Left hindlimb (tissue), 1 donor: ENCODE measurements around the gene C19orf25.
"Not testable (repeated sequence)": the region's sequence is repeated elsewhere in the genome, so short reads cannot be mapped to it uniquely, and the experiment has no call there.

Experiments
- DNase-seq: peaks from one replicate; pipeline ENCODE4 v3.0.0-alpha.2; 2018

The C19orf25 gene

DNA sequence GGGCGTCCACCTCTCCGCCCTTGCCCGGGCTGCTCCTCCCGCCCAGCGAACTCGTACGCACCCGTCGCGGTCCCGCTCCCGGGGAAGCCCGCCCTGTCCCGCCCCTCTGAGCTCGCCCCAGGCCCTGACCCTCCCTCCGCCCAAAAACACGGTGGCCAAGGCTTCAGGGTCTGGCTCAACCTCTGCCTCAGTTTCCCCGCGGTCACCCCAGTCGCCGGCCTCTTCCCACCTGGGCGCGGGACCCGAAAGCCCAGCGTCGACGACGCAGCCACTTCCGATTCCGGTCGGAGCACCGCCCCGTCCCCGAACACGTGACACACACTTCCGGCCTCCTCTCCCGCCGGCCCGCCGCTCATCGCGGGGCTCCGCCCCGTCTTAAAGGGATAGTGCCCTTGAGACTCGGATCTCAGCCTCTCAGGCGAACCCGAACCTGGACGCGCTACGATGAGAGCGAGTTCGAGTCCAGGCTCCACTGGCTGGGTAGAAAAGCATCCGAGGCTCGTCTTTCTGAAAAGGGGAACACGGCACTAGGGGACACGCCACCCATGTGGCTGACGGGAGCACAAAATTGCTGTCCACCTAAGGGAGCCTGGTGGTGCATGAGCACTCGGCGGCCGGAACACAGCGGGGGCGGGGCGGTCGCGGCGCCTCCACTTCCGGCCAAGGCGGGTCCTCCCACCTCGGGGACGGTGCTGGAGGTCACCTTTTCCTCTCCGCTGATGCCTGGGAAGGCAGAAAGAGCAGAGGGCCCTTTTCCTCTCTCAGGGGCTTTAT lies at the start of gene C19orf25:
Gene C19orf25 (minus strand): TSS at position 282 of the 774 bp plus-strand sequence. CDS start 312 bp downstream, outside the sequence.
- DNase-seq = peak; percentile 93

DNA sequence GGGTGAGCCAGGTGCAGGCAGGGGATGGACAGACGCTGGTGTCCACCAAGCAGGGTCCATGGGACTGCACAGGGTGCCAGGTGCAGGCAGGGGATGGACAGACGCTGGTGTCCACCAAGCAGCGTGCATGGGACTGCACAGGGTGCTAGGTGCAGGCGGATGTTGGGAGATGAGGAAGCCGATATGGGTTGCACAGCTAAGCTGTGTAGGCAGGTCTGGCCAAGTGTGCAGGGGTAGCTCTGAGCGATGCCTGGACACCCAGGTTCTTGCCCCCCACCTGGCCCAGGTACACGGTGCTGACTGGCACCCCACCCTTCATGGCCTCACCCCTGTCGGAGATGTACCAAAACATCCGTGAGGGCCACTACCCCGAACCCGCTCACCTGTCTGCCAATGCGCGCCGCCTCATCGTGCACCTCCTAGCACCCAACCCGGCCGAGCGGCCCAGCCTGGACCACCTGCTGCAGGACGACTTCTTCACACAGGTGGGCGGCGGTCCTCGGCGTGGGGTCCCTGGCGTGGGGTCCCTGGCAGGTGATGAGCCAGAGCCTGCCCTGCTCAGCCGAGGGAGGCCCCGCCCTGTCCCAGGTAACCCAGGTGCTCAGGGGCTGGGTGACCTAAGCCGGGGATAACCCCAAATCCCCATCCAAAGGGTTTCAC lies 48.8 kb upstream of the C19orf25 start:
- DNase-seq = no peak

DNA sequence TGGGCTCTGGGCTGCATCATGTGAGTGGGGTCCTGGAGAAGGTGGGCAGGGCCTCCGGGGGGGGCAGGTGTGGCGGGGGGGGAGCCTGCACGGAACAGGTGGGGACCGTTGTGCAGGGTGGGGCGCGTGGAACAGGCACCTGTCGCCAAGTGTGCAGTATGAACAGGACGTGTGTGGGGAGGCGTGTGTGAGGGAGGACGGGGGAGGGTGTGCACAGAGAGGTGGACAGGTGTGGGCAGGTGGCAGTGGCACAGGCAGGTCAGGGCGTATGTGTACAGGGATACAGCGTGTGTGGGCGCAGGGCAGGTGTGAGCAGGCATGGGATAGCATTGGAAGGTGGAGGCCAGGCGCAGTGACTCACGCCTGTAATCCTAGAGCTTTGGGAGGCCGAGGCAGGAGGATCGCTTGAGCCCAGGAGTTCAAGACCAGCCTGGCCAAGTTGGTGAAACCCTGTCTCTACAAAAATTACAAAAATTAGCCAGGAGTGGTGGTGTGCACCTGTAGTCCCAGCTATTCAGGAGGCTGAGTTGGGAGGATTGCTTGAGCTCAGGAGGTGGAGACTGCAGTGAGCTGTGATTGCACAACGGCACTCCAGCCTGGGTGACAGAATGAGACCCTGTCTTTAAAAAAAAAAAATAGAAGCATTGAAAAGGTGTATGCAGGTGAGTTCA lies 48.1 kb upstream of the C19orf25 start:
- DNase-seq = no peak

DNA sequence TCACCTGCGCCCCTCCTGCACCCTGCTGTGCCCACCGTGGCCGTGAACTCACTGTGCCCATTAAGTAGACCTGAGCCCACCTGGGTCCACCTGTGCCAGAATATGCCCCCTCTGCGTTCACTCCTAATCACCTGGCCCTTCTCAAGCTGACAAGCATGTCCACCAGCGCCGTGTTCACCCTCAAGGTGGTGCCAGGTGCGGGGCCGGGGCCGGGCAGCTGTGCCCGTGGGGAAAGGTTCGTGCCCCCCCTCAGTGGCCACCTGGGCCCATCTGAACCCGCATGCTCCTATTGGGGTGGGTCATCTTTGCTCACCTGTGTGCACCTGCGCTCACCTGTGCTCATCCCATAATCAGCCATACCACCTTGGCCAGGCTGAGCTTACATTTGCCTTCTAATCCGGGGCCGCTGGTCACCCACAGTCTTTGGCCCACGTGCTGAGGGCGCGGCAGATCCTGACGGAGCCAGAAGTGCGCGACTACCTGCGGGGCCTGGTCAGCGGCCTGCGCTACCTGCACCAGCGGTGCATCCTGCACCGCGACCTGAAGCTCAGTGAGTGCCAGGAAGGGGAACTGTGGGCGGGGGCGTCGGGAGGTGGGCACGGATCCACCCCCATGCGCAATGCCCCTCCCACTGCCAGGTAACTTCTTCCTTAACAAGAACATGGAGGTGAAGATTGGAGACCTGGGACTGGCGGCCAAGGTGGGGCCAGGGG lies 47.2 kb upstream of the C19orf25 start:
- no peak for DNase-seq

DNA sequence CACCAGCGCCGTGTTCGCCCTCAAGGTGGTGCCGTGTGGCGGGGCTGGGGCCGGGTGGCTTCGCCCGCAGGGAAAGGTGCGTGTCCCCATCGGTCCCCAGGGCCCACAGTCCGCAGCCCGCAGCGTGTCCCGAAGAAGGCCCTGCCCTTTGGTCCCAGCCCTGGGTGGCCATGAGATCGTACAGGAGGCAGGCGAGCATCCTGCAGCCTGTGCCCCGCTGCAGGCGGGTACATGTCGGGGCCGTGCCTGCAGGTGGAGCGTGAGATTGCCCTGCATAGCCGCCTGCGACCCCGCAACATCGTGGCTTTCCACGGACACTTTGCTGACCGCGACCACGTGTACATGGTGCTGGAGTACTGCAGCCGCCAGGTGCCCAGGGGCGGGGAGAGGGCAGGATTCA lies 46.3 kb upstream of the C19orf25 start:
- no peak for DNase-seq

DNA sequence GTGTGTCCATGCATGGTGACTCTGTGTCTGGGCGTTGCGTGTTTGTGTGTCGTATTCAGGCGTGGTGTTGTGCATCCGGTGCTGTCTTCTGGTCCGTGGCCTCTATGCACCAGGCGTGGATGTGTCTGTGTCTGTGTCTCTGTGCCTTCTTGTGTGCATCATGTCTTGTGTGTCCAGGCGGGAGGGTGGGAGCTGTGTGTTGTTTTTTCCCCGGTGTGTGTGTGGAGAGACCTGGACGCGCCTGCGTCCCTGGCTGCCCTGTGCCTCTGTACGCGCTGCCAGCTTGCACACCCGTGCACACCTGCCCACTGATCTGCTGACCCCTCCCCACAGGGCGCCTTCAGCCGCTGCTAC lies 45.9 kb upstream of the C19orf25 start:
- no peak for DNase-seq

DNA sequence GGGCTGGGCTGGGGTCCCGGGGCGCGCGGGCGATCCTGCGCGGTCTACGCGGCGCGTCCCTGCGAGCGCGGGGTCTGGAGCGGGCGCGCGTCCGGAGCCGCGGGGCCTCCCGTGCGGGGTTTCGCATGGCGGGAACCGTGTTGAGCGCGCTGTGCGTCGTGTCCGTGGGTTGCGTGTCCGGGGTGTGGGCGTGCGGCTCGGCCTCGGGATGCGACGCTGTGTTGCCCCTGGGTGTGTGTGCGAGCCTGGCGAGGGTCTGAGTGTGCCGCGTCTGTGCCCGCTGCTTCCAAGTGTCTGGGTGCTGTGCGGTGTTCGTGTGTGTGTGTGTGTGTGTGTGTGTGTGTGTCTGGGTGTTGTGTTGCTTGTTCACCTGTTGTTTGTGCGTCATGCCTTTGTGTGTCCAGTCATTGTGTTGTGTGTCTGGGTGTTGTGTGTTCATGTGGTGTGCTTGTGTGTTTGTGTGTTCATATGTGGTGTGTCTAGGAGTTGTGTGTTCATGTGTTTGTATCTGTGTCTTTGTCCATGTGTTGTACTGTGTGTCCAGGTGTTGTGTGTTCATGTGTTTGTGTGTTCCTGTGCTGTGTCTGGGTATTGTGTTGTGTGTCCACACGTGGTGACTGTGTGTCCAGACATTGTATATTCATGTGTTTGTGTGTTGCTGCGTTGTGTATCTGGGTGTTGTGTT lies 45.4 kb upstream of the C19orf25 start:
- DNase-seq = no peak

DNA sequence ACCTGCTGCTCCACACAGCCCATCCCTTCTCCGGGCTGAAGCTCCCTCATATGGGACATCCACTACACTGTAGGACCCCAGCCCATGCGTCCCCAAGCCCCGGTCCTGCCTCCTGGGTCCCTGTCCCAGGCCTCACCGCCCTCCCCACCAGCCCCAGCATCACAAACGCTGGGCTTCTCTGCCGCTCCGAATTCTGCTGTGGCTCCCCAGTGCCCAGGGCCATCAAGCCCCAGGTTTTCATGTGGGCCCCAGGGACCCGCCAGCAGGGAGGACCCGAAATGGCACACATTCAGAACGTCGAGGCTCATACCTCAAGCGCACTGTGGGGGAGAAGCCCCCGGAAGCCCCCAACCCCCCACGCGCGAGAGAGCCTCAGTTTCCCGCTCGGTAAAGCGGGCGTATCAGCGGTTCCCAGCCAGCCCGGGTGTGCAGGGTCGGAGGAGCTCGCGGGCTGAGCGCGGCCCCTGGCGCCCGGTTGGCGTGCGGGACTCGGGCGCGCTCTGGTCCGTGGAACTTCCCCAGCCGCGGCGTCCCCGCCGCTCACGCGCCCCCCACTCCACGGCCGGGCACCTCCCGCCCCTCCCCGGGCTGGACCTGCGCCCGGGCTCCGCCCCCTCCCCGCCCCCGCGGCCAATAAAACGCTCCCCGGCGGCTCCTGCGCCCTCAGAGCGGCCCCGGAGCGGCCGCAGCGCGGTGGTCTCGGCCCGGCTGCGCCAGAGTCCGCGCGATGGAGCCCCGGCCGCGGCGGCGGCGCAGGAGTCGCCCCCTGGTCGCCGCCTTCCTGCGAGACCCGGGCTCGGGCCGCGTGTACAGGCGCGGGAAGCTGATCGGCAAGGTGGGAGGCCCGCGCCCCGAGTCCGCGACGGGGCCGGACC lies 44.6 kb upstream of the C19orf25 start, which contains the start of gene PLK5:
Gene PLK5 (plus strand): TSS at position 666 of the 875 bp plus-strand sequence. CDS start 2,920 bp downstream, outside the sequence.
- no peak for DNase-seq

DNA sequence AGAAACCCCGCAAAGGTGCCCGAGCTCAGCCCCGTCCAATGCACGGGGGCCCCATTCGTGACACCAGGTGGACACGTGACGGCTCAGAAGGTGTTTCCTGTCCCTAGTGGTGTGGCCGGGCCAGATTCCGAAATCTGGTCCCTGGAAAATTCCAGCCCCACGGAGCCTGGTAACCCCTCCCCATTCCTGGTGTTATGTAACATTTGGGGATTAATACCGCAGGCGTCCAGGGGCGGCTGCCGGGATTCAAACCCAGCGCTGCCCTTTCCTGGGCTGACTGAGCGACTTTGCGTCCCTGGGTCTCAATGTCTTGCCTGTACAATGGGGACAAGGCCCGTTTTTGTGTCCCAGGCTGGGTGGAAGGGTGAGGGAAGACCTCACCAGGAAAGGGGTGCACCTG lies 43.8 kb upstream of the C19orf25 start:
- no peak for DNase-seq

DNA sequence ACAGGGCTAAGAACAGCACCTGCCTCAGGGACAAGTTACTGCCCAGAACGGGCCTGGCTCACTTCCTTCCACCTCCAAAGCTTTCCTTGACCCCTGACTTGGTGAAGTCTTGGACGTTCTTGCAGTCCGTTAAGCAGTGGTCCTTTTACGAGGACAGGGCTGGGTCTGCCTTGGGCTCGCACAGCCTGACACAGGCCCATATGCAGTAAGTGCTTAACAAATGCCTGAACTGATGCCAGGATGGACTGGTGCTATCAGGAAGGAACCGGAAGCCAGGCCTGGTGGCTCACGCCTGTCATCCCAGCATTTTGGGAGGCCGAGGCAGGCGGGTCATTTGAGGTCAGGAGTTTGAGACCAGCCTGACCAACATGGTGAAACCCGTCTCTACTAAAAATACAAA lies 43.0 kb upstream of the C19orf25 start:
- DNase-seq = no peak

DNA sequence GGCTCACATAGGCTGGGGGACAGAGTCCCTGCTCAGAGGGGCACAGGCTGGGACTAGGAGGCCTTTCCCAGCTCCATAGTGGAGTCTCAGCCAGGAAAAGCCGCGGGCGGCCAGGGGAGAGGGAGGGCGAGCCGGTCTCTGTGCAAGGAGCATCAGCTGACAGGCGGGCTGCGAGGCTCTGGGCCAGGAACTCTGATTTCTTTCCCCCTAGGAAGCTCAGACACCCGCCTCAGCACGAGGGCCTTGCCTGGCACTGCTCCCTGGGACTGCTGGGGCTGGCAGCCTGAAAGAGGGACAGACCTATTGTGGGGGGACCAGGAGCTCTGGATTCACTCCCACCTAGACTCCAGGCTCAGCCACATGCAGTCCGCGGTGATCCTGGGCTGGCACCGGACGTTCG lies 42.6 kb upstream of the C19orf25 start:
- no peak for DNase-seq

DNA sequence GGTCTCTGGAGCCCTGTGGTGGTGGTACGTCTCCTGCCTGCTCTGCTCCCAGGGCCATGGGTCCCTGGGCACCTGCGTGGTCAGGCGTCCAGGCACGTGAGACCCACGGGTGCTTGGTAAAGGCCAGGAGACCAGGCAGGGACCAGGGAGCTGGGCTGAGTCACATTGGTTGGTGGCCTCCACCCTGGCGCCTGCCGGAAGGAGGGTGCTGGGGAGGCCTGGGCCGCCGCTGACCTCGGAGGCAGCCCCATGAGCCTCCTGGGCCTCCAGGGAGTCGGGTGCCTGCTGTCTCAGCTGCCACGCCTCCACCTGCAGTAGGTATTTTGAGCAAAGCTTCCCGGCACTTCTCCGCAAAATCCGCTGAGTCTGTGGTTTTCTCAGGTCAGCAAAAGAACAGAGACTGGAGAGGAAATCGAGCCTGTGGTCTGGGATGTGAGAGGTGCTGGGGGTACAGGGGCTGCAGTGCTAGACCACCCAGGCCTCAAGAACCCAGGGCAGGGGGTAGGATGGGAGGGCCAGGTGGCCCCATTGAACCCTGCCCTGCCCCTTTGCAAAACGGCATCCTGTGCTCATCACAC lies 41.3 kb upstream of the C19orf25 start:
- no peak for DNase-seq

DNA sequence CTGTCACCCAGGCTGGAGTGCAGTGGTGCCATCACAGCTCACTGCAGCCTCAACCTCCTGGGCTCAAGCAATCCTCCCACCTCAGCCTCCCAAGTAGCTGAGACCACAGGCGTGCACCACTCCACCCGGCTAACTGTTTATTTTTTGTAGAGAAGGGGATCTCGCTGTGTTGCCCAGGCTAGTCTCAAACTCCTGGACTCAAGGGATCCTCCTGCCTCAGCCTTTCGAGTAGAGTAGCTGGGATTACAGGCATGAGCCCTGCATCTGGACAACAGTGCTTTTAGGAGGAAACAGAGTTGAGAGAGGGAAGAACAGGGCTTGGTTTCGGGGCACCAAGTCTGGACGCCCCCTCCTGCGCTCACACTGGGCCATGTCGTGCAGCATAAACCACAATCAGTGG lies 40.8 kb upstream of the C19orf25 start:
- not testable (repeated sequence) for DNase-seq

DNA sequence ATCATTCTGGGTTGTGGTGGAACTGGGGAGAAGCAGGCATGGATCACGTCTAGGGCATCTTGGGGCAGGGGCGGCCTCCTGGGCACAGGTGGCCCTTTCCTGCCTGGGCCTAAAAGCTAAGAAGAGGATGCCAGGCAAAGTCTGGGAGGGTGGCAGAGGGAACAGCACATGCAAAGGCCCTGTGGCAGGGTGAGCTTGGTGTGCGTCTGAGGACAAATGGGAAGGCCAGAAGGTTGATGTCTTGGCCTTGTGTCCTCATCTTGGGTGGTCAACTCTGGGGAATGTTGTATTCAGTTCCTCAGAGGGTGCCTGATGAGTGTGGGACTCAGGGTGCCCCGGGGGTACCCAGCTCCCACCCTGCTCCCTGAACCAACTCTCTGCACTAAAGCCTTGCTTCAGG lies 39.5 kb upstream of the C19orf25 start:
- no peak for DNase-seq

DNA sequence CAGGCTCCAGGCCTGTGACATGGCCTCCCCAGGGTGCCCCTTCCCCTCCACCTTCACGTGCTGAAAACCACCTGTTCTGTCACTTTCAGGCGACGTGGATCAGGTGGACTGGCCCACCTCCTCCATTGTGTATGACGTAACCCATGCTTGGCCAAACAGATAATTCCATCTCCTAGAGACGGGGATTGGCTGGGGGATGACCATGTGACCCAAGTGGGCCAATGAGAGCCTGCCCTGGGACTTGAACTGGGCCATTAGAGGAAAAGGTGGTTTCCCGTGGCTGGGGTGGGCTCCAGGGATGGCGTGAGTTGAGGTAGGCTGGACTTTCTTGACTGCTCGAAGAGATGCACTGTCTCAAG lies 37.4 kb upstream of the C19orf25 start:
- DNase-seq = no peak

DNA sequence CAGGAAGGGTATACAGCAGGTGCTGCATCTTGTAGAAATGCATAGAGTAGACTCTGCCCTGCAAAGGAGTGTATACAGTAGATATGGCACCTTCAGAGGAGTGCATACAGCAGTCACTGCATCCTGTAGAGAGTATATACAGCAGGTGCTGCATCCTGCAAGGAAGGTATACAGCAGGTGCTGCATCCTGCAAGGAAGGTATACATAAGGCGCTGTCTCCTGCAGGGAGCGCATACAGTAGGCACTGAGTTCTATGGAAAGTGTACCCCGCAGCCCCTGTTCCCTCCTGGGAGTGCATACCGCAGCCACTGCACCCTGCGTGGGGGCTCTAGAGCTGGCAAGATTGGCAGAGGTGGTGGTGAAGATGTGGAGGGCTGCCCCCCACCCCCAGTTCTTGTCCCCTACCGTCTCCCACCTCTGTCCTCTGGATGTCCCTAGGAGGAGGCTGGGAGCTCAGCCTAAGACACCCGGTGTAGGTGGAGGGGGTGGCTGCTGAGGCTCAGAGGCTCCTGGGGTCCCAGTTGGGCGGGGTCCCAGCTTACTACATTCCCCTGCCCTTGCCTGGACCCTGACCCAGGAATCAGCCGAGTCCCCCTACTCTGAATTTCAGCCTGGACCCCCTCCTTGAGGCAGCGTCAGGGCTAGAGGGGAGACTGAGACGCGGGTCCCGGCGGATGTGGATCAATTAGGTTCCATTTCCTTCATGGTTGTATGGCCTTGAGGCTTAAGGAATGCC lies 36.1 kb upstream of the C19orf25 start:
- no peak for DNase-seq

DNA sequence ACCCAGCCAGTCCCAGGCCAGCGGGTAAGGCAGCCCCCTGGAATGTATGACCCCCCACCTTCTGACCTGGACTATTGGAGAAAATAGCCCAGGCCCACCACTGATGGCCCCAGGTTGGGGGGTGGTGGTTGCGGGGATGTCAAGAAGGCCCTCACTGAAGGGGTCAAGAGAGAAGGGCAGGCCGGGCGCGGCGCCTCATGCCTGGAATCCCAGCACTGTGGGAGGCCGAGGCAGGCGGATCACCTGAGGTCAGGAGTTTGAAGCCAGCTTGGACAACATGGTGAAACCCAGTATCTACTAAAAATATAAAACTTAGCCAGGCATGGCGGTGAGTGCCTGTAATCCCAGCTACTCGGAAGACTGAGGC lies 35.3 kb upstream of the C19orf25 start:
- no peak for DNase-seq

DNA sequence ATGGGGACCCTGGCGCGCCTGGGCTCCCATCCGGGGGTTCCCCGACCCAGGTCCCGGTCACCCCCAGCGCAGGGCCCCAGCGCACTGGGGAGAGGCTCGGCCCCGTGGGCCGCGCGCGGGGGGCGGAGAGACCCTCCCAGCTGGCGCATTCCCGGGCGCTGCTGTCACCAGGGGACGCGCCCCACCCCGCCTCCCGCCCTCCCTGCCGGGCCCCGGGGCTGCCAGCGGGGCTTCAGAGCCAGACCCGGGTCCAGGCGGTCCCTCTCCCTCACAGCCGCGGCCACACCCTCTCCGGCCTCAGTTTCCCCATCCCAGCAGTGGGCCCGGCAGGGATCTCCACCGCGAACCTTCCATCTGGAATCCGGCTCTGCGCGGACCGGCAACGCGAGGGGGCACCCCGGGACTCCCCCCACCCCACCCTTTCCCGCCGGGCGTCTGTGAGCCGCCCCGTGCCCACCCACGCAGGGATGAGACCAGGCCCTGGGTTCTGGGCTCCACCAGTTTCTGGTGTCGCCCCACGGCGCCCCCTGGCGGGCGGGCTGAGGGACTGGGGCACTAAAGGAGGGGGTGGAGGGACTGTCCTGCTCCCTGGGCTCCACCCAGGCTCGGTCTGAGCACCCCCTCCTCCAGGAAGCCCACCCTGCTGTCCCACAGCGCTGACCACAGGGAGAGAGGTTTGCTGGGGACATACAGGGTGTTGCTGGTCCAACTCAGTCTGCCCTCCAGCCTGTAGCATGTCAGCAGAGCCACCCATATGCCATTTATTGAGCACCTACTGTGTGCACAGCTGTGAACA lies 34.7 kb upstream of the C19orf25 start:
- no peak for DNase-seq

DNA sequence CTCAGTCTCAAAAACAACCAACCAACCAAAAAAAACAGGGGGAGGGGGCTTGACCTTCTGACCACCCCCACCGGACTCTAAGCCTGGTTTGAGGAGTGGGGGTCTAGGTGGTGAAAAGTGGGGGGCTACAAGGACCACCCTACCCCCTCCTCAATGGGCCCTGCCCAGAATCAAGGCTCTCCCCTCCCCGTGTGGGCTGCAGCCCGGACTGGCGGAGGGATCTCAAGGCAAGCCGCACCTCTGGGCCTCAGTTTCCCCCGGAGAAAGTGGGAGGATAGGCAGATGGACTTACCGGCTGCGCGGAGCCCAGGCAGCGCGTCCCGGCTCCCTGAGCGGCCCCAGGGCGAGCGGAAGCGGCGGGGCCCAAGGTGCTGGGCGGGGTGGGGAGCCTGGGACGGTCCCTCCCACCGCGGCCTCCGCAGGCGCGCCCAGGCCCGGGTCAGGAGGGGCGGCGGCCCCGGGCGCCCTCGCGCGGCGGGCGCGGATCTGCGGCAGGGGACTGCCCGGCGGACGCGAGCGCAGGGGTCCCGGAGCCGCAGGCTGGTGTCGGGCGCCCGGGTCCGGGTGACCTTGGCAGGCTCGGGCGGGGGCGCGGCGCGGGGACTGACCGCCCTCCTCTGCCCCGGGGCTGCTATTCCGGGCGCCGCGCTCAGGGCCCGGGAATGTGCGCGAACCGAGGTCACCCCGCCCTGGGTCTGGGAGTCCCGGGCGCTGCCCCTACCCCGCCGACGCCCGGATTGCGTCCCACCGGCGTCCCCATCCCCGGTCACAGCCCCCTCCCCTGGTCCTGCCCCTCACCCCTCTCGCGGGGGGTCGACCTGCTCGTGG lies 33.9 kb upstream of the C19orf25 start, which contains the start of gene ADAMTSL5:
Gene ADAMTSL5 (minus strand): TSS at position 349 of the 828 bp plus-strand sequence. CDS start 2,076 bp downstream, outside the sequence.
- no peak for DNase-seq
